GM12892 (cell line): ENCODE results near the gene QDPR.

Experiments used
- DNase-seq: peaks from one replicate; pipeline ENCODE4 v3.0.0; 2011; ENCODE audit not compliant: insufficient read length
- FAIRE-seq: peaks from 2 replicates; lab custom pipeline; 2011; peaks lifted over from hg19 to GRCh38; lab: Jason Lieb, UNC
- POLR2A ChIP-seq: IDR thresholded peaks from 2 replicates; pipeline ENCODE4 v1.6.1; 2011; ENCODE audit warnings: low read depth, low read length, control low read depth
- POLR2AphosphoS5 ChIP-seq: IDR thresholded peaks from 2 replicates; pipeline ENCODE4 v1.6.1; 2011; ENCODE audit warnings: low read depth, low read length, control low read depth
- TAF1 ChIP-seq: IDR thresholded peaks from 2 replicates; pipeline ENCODE4 v1.6.1; 2011; ENCODE audit warnings: low read depth, mild to moderate bottlenecking, control low read depth, low read length, borderline replicate concordance

QDPR gene

GRCh38 chr4:17494258-17495190, 17.4 kb downstream of the QDPR start:
- no peak for TF ChIP-seq POLR2A
- no peak for TF ChIP-seq TAF1
- TF ChIP-seq POLR2AphosphoS5: no peak
- FAIRE-seq (no peak), DNase-seq (no peak)

GRCh38 chr4:17493619-17494018, 18.3 kb downstream of the QDPR start:
- FAIRE-seq: no peak
- TF ChIP-seq POLR2A: no peak
- TF ChIP-seq TAF1: no peak
- TF ChIP-seq POLR2AphosphoS5: no peak
- DNase-seq: no peak

- FAIRE-seq (no peak), DNase-seq (no peak)
- TF ChIP-seq POLR2AphosphoS5: no peak
Observed at GRCh38 chr4:17492876-17493275, 19.0 kb downstream of the QDPR start.

- TF ChIP-seq POLR2AphosphoS5 (no peak), TAF1 (no peak), POLR2A (no peak)
- DNase-seq (no peak), FAIRE-seq (no peak)
Observed at GRCh38 chr4:17492058-17492741, 19.7 kb downstream of the QDPR start.

- no peak for TF ChIP-seq TAF1
- TF ChIP-seq POLR2A: no peak
- TF ChIP-seq POLR2AphosphoS5: no peak
- FAIRE-seq (no peak), DNase-seq (no peak)
Observed at GRCh38 chr4:17491196-17491595, 20.7 kb downstream of the QDPR start.

GRCh38 chr4:17490575-17491059, 21.3 kb downstream of the QDPR start:
- FAIRE-seq: no peak
- TF ChIP-seq POLR2A (no peak), POLR2AphosphoS5 (no peak), TAF1 (no peak)

GRCh38 chr4:17489721-17490120, 22.2 kb downstream of the QDPR start:
- DNase-seq (no peak), FAIRE-seq (no peak)
- TF ChIP-seq TAF1 (no peak), POLR2AphosphoS5 (no peak), POLR2A (no peak)

More at GRCh38 chr4:17490575-17491059, 21.3 kb downstream of the QDPR start:
- no peak for DNase-seq

- FAIRE-seq (no peak), DNase-seq (no peak)
- TF ChIP-seq POLR2A: no peak
- no peak for TF ChIP-seq TAF1
- no peak for TF ChIP-seq POLR2AphosphoS5
Observed at GRCh38 chr4:17489123-17489522, 22.8 kb downstream of the QDPR start.

GRCh38 chr4:17482716-17483115, 29.2 kb downstream of the QDPR start:
- no peak for TF ChIP-seq TAF1
- TF ChIP-seq POLR2A: no peak
- TF ChIP-seq POLR2AphosphoS5: no peak
- DNase-seq (no peak), FAIRE-seq (no peak)

GRCh38 chr4:17480955-17481354, 30.9 kb downstream of the QDPR start:
- FAIRE-seq (no peak), DNase-seq (no peak)
- TF ChIP-seq POLR2AphosphoS5 (no peak), TAF1 (no peak), POLR2A (no peak)

GRCh38 chr4:17480210-17480927, 31.5 kb downstream of the QDPR start:
- TF ChIP-seq POLR2A (no peak), TAF1 (no peak), POLR2AphosphoS5 (no peak)
- FAIRE-seq: no peak
- DNase-seq: no peak
